Measurements from ENCODE around the gene RYR2.
"Not testable (repeated sequence)": the region's sequence is repeated elsewhere in the genome, so short reads cannot be mapped to it uniquely, and the experiment has no call there.

The RYR2 gene

GRCh38 chr1:237084341-237085077 is 42.5 kb downstream of the RYR2 start:
- no peak for DNase-seq (ENCODE audit: low spot score)

- DNase-seq (ENCODE audit: low spot score): no peak
These were observed 49.7 kb downstream of the RYR2 start for GRCh38 chr1:237091691-237092090.

GRCh38 chr1:237093691-237094090 is 51.7 kb downstream of the RYR2 start:
- DNase-seq (ENCODE audit: low spot score): no peak

- DNase-seq (ENCODE audit: low spot score): no peak
These were observed 56.6 kb downstream of the RYR2 start for GRCh38 chr1:237098541-237098940.

GRCh38 chr1:237103021-237103420 is 61.0 kb downstream of the RYR2 start:
- no peak for DNase-seq (ENCODE audit: low spot score)

GRCh38 chr1:237104096-237104495 is 62.1 kb downstream of the RYR2 start:
- DNase-seq (ENCODE audit: low spot score): no peak

- no peak for DNase-seq (ENCODE audit: low spot score)
These were observed 63.8 kb downstream of the RYR2 start for GRCh38 chr1:237105826-237106225.

GRCh38 chr1:237108297-237109040 is 66.5 kb downstream of the RYR2 start:
- DNase-seq (ENCODE audit: low spot score): no peak

GRCh38 chr1:237111807-237112206 is 69.8 kb downstream of the RYR2 start:
- DNase-seq (ENCODE audit: low spot score): no peak

GRCh38 chr1:237112663-237113062 is 70.7 kb downstream of the RYR2 start:
- DNase-seq (ENCODE audit: low spot score): no peak

- DNase-seq (ENCODE audit: low spot score): no peak
These were observed 73.1 kb downstream of the RYR2 start for GRCh38 chr1:237115035-237115434.

GRCh38 chr1:237119091-237119490 is 77.1 kb downstream of the RYR2 start:
- DNase-seq (ENCODE audit: low spot score): no peak

GRCh38 chr1:237120683-237121082 is 78.7 kb downstream of the RYR2 start:
- DNase-seq (ENCODE audit: low spot score): no peak

GRCh38 chr1:237124856-237125462 is 83.0 kb downstream of the RYR2 start:
- DNase-seq (ENCODE audit: low spot score): no peak

GRCh38 chr1:237126180-237126579 is 84.2 kb downstream of the RYR2 start:
- DNase-seq (ENCODE audit: low spot score): no peak

- not testable (repeated sequence) for DNase-seq (ENCODE audit: low spot score)
These were observed 85.3 kb downstream of the RYR2 start for GRCh38 chr1:237127301-237127700.

GRCh38 chr1:237133921-237134320 is 91.9 kb downstream of the RYR2 start:
- no peak for DNase-seq (ENCODE audit: low spot score)

GRCh38 chr1:237134929-237135328 is 92.9 kb downstream of the RYR2 start:
- DNase-seq (ENCODE audit: low spot score): no peak

- no peak for DNase-seq (ENCODE audit: low spot score)
These were observed 96.6 kb downstream of the RYR2 start for GRCh38 chr1:237138551-237138950.

- DNase-seq (ENCODE audit: low spot score): no peak
These were observed 97.7 kb downstream of the RYR2 start for GRCh38 chr1:237139732-237140131.

- DNase-seq (ENCODE audit: low spot score): no peak
These were observed 99.0 kb downstream of the RYR2 start for GRCh38 chr1:237140986-237141385.

- DNase-seq (ENCODE audit: low spot score): no peak
These were observed 99.5 kb downstream of the RYR2 start for GRCh38 chr1:237141502-237141901.
